Colon (tissue), 2 donors: ENCODE data around the gene TMEM178A.
"Not testable (repeated sequence)": the region's sequence is repeated elsewhere in the genome, so short reads cannot be mapped to it uniquely, and the experiment has no call there.

ENCODE experiments used
- FAIRE-seq: peaks from 2 replicates; lab custom pipeline; 2012; peaks lifted over from hg19 to GRCh38; lab: Jason Lieb, UNC
- donor health status: control.
- donor health status: control.

TMEM178A gene

DNA sequence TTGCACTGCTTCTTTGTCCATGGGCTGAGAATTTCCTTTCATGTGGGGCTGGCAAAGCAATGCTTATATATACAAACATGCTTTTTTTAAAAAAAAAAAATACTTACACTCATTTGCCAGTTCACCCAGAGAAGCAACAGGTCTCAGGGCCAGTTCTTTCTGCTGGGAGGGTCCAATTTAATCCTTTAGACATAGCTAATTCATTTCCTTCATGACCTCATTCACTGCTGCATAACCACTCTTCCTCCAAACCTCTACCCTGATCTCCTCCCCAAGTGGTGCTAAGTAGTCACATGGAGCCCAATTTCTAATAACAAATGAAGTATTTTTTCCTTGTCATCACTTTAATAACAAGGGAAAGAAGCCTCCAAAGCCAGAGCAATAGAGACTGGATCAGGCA is 17.1 kb upstream of the TMEM178A start:
- FAIRE-seq, result no peak

DNA sequence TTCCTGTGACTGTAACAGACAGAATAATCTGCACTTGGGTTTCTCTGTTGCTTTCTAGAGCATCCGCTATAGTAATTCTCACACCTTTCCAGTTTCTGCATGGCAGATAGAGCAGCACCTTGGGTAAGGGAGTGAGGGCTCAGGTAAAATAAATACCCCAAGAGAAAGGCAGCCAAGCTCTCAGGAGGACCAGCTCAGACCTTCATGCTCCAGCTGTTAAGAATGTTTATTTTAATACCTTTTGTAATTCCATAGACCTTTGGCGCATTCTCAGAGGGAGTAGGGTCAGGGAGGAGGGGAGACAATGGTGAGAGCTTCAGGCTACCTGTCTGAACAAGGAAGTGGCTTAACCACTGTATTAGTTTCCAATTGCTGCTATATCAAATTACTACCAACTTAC is 16.2 kb upstream of the TMEM178A start:
- no peak for FAIRE-seq

DNA sequence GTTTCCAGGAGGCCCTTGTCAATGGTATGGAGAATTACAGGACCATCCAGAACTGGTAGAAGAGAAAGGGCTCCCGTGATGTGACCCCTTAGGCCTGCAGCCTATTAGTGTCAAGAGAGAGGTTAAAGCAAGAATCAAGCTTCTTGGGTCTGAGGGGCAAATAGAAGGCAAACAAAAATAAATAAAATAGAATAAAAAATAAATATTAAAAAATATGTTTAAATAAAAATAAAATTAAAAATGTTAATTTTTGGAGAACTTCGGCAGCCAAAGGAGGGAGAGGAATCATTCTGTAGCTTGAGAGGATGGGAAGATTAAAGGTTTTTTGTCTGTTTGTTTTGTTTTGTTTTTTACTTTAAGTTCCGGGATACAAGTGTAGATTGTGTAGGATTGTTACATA is 15.2 kb upstream of the TMEM178A start:
- FAIRE-seq, result no peak

DNA sequence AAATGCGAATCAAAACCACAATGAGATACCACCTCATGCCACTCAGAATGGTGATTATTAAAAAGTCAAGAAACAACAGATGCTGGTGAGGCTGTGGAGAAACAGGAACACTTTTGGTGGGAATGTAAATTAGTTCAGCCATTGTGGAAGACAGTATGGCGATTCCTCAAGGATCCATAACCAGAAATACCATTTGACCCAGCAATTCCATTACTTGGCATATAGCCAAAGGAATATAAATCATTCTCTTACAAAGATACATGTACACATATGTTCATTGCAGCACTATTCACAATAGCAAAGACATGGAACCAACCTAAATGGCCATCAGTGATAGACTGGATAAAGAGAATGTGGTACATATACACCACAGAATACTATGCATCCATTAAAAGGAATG is 9.5 kb upstream of the TMEM178A start:
- not testable (repeated sequence) for FAIRE-seq

DNA sequence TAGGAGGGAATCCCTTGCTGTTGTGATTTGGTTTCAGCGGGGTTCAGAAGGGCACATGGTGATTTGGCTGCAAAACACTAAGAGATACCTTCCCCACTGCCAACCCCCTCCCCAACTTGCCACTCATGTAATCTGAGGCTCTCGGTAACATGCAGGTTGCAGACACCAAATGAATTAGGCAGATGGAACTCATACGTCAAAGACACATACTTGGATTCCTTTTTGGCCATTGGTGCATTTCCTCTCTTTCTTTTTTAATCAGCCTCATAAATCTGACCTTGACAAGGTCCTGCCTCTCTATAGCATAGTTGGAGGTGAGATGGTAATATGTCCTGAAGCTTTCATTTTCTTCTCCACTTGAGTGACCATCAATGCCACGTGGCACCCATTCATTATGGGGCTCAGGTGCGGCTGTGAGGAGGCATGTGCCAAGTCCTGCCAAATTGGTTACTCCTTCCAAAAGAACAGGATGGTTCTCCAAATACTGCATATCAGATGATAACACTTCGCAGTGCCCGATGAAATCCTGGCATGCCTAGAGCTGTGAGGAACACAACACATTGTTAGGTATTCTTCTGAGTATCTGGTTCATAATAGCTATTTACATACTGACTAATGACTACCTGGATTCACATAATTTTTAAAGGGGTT is 8.3 kb upstream of the TMEM178A start:
- FAIRE-seq, result no peak

DNA sequence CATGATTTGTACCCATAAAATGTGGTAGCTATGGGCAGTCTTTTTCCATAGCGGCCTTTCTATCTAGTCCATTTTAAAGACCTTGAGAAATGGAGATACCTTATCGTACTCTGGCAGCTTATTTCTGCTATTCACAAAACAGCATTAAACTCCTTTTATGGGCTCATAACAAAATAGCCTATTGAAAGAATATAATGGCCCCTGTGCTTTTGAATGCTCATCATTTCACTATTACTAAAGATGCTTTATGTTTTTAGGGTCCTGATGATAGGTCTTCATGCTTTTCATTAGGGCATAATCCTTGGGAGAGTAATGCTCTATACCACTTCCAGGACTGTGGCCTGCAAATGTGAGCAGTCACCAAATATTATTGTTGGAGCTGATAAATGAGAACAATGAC is 7.3 kb upstream of the TMEM178A start:
- FAIRE-seq, result no peak

DNA sequence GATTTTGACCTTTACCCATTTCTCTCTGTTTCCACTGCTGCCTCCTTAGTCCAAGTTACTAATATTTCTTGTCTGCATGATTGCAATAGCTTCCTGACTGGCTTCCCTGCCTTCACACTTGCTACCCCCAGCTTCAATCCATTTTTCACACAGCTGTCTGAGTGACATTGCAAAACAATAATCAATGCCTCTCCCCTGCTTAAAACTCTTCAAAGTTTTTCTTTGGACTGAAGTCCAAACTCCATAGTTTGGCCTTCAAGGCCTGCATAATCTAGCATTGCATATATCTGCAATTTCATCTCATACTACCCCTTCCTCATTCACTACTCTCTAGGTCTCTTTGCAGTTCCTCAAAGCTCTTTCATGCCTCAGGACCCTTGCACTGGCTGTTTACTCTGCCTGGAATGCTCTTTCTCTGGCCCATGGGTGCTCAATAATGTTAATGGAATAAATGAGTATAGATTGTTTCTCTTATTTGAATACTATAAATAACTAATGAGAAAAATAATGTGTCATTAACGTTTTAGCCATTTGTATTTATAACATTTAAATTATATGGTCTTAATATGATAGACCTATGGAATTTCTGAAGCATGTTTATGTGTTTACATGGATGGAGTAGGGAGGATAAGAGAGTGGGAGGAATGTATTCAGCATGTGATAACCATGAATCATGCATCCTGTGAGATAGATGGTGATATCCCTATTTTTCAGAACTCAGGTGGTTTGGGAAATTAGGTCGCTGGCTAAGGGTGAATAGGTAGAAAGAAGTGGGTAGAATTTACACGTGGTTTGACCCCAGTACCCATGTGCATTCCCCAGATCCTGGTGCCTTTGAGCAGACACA is 5.7 kb upstream of the TMEM178A start:
- no peak for FAIRE-seq

DNA sequence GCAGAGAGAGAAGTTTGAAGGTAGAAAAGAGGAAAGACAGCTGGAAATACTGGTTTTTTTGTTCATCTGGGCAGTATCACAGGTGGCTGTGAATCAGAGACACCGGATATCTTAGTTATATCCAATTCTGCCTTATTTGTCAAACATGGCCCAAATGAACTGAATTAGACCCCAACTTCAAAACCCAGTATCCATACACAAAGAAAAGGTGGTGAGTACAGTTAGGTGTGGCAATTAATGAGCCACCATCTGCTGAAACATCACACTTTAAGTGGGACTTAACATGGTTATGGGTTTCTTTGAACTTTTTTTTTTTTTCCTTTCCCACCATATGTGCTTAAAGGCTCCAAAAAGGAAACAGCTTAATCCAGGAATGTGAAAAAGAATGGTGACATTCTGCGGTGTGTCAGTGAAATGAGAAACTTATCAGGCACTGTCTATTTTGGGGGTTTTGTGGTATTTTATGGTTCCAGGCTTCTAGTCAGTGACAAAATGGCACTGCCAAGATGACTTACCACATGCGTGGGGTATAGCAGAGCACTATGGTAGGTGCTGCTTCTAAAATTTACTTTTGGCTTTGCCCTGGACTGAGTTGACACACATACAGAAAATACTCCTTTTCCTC is 5.0 kb upstream of the TMEM178A start:
- FAIRE-seq, result no peak

DNA sequence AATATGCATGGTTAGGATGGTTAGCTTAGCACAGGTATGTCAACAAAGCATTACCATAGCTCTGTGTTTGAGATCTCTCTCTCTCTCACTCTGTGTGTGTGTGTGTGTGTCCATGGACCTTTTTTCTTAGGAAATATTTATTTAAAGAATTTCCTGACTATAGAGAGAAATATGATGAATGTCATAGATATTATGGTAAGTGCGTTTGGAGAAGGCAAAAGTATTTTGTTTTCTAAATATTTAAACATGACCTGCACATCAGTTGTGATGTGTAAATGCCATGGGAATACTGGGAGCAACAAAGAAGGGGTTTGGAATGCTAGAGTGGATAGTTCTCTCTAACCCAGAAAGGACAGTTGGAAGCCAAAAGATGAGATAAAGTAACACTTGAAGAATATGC is 3.9 kb upstream of the TMEM178A start:
- no peak for FAIRE-seq

DNA sequence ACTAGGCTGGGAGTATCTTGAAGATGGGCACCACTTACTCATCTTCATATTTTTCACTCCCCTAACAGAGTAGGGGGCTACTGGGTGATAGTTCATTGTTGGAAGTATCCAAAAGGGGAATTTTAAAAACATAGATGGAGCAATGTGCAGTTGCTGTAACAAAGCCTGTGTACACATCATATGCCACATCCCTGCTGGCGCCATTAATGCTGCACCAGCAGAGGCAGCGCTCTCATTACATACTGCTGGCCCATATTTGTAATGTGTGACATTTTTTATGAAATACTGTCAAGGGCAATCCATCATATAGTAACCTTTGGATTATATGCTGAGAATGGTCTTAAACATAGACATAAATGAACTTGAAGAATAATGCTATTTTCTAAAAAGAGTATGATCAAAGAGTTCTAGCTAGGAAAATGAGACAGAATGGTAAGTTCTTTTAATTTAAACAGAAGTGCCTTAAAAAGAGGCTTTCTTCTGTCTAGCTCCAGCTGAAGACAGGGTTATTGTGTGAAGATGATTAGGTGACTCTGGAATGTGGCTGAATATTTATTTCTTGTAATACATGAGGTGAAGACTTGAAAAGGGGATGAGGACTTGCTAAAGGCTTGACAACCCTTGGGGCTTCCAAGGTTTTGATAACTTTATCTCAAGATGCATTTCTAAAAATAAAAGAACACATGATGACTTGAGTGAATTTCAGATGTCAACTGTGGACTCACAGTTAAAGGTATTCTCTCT is 2.4 kb upstream of the TMEM178A start:
- FAIRE-seq, result no peak

DNA sequence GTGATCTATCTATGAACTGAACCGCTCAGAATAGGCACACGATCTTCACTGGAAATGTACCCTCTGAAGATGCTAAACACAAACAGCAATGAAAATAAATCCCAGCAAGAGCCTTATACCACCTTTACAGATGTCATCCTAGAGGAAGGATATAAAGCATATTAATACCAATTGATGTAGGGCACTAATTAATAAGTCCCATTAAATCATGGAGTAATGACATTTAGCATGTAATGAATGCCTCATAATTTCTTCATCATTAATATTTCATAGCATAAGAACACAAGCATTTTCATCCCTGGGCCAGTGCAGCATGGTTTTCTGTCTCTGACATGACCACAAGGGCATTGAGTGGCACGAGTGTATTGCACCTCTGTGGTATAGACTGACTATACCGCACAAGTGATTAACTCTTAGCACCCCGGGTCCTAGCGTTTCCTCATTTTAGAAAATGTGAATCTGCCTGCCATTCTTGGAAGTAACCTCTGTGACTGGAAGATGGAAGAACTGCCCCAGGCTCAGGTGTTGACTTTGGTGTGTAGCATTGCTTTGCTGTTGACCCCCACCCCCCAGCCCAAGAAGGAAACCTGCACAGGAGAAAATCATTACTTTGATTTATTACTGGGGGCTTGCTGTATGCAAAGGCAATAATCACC is 1.4 kb upstream of the TMEM178A start:
- FAIRE-seq, result no peak

DNA sequence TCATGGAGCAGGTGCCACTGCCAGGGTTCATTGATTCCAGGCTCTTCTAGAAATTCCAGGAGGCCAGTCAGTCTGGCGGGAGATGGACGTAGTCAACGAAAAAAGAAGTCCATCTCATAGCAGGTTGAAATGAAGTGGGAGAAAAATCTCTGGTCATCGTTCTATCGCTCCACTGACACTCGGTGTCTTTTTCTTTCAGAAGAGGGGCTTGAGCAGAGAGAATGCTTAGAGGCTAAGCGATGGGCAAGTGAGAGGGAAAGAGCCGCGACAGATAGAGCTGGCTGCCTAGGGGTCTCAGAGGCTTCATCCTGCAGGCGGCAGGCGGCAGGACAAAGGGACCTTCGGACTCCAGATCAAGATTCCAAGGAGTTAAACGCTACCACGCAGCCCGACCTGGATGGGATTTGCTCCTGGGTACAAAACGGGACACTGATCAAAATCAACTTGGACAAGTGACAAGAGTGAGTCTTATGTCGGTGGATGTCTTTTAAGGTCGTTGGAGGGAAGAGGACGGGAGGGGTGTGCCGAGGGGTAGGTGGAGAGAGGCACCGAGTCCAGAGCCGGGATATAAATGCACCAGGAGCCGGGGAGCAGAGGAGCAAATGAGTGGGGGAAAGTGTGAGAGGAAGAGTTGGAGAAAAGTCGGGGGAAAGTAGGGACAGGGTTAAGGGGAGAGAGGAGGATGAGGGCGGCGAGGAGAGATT is 677 bp upstream of the TMEM178A start:
- no peak for FAIRE-seq

DNA sequence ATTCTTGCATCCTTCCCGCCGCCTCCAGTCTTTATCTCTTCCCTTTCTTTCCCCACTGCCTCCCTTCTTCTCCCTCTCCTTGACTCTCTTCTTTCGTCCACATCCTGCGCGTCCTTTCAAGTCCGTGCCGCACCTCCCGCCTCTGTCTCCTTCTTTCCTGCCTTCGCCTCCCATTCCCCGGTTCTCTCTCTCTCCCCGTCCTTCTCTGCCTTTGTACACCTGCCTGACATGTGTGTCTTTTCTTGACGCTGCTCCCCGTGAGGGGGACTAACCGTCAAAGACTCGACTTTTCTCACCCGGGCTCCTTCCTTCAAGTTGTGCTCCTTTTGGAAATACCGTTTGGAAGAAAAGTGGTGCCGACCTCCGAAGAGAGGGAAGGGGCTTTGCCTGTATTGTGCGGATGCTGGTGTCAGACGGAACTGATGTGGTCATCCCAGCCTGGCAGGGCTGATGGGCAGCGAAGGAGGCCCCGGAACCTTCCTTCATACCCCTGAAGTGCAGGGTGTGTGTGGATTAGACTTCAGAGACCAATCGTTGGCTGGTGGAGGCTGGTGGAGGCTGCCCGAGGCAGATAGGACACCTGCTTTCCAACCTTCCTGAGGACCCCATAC is 879 bp downstream of the TMEM178A start:
- no peak for FAIRE-seq

DNA sequence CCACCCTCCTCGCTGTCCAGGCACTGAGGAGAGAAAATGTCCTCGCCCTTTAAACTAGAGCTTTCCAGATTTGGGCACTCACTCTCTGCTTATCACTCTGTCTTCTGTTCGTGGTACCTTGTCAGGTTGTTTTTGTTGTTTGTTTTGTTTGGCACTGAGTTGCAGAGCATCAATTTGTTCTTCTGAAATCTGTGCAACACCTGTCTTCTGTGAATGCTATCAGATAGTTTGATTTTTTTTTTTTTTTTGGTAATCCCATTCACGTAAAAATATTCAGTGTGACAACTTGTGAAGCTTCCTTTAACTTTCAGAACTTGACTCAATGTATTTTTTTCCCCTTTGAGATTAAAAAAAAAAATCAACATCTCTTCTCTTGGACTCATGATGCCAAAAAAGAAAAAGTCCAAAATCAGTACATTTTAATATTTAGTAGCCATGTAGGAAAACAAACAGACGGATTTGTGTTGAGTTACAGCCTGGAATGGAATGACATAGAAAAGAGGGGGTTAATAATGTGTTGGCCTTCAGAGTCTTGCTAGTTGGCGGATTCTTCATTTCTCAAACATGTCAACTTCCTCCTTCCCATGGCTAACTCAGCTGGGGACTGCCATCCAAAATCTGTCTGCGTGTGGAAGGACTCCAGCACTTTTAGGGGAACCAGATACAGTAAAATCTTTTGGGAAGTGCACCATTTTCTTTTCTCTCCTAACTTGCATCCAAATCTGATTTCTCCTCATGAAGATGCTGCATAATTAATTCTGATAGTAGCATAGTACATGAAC is 1.6 kb downstream of the TMEM178A start:
- no peak for FAIRE-seq

DNA sequence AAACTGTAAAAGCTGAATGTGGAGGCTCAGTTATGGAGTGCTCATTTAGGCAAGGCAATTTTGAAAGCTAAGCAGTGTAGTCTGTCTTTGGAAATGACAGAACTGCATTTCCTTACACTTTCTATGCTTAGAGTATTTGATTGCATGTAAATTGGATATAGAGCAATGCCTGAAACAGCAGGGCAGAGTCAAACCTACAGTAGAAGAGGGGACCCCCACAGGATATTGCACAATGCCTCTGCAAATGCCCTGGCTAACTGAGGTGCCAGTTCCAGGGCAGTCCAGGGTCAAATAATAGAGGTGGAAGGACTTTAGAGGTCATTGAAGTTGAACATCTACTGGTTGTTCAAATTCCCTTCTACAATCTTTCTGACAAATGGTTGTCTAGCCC is 2.2 kb downstream of the TMEM178A start:
- no peak for FAIRE-seq

DNA sequence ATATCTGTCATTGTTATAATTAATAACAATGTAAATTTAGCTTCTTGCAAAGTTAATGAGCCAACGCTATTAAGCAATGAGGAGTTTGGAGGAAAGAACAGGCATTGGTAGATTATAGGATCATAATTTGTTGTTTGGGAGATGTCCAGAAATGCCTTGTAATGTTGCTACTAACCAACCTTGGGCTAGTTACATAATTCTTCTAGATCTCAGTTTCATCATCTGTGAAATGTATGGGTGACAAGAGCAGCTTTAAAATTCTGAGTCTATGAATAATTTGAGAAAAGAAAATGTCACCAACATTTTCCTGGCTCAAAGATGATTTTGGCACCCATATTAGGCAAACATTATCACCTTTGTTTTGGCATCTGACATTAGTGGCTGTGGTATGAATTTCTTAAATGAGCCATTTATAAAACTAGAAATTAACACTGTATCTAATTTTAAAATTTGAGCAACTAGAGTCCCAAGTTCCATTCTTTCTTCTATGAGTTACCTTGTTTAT is 2.9 kb downstream of the TMEM178A start:
- FAIRE-seq, result no peak

DNA sequence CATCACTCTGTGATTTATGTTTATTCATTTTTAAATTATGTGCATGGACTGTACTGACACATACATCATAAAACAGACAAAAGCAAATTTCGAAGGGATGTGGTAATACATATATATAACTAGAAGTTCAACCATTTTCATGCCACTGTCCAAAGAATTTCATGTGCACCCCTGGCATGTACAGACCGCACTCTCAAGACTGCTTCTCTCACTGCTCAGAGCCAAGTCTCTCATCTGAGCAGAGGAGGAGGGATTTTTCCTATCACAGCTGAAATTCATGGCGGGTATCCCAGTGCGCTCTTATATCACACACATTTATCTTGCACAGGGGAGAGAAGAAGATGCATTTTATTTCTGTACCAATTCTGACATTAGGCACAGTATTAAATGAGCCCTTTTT is 5.9 kb downstream of the TMEM178A start:
- FAIRE-seq, result no peak

DNA sequence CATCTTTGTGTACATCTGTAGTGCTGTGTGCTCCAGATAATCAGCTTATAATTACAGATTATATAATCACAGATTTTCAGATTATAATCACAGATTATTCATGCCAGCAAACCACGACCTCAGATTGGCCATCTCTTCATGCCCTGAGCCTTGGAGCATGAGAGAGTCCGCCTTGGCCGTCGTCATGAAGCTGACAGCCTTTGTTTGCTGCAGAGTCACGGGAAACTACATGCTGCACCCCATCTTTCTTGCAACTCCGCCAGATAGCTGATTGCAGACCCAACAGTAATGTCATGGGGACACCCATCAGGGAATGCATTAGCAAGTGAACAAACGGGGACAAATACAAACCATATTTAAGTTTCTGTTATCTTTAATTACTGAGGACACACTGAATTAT is 7.3 kb downstream of the TMEM178A start:
- no peak for FAIRE-seq

DNA sequence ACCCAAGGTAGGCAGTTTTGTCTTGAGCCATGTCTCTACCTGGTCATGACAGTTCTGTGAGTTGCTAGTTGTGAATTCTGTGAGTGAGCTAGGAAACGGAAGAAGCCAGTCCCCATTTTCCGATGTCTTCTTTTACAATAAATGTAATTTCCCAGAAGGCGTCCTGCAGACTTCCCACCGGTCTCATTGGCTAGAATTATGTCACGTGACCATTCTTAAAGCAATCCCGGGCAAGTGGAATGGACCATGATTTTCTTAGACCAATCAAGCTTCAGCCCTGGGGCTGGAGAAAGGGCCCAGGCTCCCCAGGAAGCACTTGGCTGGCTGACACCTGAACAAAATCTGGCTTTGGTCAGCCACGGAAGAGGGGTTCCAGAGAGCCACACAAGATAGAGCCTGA is 10.6 kb downstream of the TMEM178A start:
- FAIRE-seq, result no peak

DNA sequence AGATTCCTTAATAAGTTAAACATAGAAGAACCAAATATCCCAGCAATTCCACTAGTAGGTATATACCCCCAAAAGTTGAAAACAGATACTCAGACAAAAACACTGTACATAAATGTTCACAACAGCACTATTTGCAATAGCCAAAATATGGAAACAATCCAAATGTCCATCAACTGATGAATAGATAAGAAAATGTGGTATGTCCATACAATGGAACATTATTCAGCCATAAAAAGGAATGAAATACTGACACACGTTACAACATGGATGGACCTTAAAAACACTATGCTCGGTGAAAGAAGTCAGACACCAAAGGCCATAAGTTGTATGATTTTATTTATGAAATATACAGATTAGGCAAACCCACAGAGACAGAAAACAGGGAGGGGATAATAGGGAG is 12.5 kb downstream of the TMEM178A start:
- FAIRE-seq, result no peak
